GM12801 (cell line): ENCODE measurements around the gene NUB1.

Experiments used
- CTCF ChIP-seq: IDR thresholded peaks from one replicate; pipeline ENCODE4 v1.5.1; 2011; ENCODE audit warnings: control low read depth; ENCODE audit not compliant: insufficient read length; ENCODE audit errors: extremely low read depth

Gene NUB1

GRCh38 chr7:151339651-151340382, 1.8 kb upstream of the NUB1 start:
- TF ChIP-seq CTCF, result no peak

- TF ChIP-seq CTCF, result no peak
Observed at GRCh38 chr7:151340794-151341356, 737 bp upstream of the NUB1 start.

GRCh38 chr7:151342102-151342646, 562 bp downstream of the NUB1 start:
- no peak for TF ChIP-seq CTCF

GRCh38 chr7:151342811-151343210, 1.2 kb downstream of the NUB1 start:
- no peak for TF ChIP-seq CTCF

GRCh38 chr7:151343516-151343915, 1.9 kb downstream of the NUB1 start:
- TF ChIP-seq CTCF, result no peak

- TF ChIP-seq CTCF, result no peak
Observed at GRCh38 chr7:151345576-151346469, 4.2 kb downstream of the NUB1 start.

- TF ChIP-seq CTCF, result no peak
Observed at GRCh38 chr7:151346470-151346769, 4.8 kb downstream of the NUB1 start.
